ENCODE measurements around the gene RNF26.
"Not testable (repeated sequence)": the region's sequence is repeated elsewhere in the genome, so short reads cannot be mapped to it uniquely, and the experiment has no call there.

RNF26 gene

GRCh38 chr11:119371778-119372182 is 37.5 kb downstream of the RNF26 start:
- peak; percentile 63 for DNase-seq

- DNase-seq = no peak
Measured at GRCh38 chr11:119372260-119373058, 38.1 kb downstream of the RNF26 start.

GRCh38 chr11:119373059-119373920 is 39.0 kb downstream of the RNF26 start:
- DNase-seq = no peak

DNA sequence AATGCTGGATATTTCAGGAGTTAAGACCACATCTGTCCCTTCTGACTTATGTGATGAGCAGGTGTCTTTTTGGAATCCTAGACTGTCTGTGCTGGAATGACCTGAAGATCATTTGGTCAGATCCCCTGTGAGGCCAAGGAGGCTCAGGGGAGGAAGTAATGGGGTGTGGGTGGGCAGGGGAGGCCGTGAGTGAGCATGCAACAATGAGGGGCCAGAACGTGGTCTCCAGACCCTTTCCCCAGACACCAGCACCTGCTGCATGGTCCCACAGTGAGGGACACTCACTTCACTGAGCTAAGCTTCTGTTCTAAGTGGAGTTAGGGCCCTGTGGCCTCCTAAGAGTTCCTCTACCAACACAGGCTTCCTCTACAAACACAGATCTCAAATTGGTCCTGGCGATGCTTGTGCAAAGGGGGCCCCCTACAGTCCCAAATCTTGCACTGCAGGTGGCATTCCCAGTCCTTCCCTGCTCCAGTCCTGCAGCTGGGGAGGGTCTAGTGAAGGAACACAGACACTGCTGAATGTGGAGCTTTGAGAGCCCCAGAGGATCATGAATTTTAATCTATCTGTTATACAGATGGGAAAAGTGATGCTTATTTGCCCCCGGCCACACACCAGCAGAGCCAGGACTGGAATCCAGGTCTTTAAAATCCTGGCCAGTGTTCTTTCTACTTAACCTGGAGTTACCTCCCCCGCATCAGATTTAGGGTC is 39.7 kb downstream of the RNF26 start:
- DNase-seq = peak; percentile 94

GRCh38 chr11:119374632-119375336 is 40.5 kb downstream of the RNF26 start:
- DNase-seq = no peak

DNA sequence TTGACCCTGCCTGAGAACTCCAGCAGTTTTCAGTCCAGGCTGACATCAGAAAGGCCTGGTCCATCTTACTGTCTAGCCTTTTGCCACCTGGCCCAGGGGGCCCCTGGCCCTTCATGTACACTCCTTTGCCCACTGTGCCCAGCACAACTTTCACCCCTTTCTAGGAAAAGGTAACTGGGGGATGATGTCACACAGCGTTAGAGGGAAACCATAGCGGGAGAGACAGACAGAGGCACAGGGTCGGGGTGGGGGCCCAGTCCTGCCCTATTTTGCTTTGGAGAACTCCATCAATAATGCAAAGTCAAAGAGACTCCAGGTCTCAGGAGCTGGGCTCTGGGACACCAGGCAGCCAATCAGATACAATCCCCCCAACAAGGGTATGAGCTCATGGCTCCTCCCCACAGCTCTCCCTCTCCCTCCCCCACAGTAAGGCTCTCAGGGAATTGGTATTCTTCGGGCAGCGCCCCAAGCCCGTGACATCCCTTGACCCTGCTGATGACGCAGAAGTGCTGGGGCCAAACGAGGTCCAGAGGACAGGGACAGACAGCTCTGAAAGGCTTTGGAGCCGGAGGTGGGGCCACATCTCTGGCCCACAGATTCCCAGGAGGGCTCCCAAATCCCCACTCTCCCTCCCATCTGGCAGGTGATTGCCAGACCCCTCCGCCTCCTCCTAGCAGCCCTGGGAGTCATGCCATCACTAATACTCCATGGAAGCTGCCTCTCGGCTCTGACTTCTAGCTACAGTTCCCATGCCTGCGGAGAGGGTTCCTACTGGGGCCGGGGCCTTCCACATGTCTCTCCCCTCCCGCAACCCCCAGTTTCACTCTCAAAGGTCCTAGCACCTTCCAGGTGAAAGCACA is 41.2 kb downstream of the RNF26 start:
- DNase-seq = peak; percentile 46

DNA sequence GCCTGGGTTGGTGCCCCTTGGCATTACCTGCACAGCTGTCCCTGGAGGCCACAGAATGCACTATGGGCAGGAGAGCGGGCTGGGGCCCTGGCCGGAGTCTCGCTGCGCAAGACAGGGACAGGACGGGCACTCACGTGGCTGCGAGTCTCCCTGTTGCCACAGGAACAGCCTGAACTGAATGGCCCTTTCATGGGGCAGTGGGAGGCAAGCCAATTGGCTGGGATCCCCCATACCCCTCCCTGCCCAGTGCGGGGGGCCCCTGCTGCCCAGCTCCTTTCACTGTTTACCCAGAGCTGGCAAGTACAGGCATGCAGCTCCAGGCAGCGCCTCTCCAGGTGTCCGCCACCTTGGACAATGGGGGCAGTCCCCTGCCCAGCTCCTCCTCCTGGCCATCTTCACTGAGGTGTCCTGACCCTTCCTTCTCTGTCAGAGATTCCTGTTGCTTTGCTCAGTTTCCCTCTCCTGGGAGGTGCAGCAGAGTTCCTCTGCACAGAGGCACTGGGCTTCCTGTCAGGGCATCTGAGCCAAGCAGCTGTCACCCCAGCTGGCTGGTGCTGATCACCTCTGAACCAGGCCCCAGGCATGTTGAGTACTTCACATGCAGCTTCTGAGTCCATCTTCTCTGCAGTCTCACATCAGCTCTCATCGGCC is 42.0 kb downstream of the RNF26 start:
- peak; percentile 64 for DNase-seq

GRCh38 chr11:119377112-119377901 is 43.0 kb downstream of the RNF26 start:
- no peak for DNase-seq

- no peak for DNase-seq
Measured at GRCh38 chr11:119377961-119378667, 43.8 kb downstream of the RNF26 start.

DNA sequence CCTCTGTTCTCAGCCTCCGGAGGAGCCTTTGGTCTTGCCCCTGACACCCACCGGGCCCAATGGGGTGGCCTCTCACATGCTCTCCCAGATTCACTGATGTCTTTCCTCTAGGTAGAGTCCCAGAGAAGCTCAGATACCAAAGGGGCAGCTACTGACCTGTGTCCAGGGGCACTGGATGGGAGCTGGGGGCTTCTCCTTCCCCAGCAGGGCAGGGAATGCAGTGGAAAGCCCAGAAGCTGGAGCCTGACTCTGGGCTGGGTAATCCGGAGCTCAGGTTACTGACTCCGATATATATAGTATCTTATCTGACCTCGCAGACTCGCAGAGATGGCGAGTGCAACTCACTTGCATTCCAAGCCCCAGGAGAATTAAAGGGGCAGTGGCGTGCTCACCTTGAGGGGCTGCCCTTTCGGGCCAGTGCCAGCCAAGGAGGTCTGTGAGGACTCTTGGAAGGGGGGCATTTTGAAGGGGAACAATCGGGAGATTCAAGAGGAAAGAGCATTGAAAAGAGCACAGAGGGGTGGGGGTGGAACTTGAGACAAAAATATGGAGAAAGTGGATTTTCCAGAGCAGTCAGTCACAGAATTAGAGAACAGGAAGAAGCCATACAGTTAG is 44.6 kb downstream of the RNF26 start:
- no peak for DNase-seq

DNA sequence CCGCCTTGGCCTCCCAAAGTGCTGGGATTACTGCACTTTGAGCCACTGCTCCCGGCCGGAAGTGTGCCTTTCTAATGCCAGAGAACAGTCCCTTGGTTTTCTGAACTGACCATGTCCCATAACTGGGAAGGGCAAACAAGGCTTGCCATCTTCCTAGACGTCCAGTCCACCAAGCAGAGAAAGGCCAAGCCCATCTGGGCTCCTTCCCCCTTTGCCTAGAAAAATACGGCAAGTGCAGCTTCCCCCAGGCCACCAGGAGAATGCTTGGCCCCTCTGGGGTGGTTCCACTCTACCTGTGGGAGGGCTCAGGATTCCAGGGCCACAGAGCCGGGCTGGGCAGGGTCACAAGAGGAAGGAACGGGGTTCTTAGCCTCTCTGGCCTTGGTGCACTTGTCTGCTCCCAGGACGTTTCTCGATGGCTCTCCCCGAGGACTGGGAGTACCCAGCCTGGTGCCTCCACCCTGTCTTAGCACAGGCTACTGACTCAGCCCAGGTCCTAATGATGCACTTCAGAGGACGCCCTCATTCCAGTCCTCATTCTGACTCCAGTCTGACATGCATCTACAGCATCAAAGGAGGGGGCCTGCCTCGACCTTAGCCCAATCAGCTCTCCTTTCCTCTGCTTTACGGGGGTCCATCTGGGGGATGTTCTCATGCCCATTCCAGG is 46.0 kb downstream of the RNF26 start:
- DNase-seq = no peak

GRCh38 chr11:119380827-119381180 is 46.5 kb downstream of the RNF26 start:
- no peak for DNase-seq

DNA sequence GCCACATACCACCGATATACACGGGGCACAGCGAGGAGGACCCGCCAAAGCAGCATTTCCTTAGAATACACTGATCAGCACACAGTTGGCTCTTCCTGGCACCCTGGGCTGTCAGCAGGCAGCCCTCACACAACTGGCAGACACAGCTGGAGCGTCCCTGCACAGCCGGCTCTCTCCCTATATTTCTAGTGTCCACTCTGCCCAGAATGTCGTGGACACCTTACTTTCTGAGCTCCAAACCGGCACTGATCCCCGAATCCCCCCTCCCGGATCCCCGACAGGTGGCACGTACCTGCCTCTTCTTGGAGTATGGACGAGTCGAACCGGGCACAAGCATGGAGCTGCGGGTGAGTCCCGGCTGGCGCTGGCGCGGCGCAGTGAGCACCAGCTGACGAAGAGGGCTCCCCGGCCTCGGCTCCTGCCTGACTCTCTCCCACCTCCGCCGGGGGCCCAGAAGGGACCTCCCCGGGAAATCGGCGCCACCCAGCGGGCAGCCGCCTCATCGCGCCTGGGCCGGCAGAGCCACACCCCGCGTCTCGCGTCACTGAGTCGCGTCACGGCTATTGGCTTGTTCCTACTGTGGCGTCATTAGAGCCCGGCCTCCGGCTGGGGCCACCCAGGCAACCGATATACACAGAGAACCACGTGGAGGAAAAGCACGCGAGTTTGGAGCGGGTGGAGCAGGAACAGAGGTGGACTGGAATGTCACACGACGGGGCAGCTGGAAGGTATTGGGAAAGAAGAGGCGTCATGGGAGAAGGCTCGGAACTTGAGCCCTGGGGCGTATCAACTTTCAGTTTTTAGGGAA is 47.1 kb downstream of the RNF26 start, which contains the start of gene USP2:
Gene USP2 (minus strand): TSS at position 510 of the 808 bp plus-strand sequence. CDS start 8,210 bp downstream, outside the sequence.
- DNase-seq = peak; percentile 98

GRCh38 chr11:119382101-119382500 is 47.8 kb downstream of the RNF26 start:
- no peak for DNase-seq

DNA sequence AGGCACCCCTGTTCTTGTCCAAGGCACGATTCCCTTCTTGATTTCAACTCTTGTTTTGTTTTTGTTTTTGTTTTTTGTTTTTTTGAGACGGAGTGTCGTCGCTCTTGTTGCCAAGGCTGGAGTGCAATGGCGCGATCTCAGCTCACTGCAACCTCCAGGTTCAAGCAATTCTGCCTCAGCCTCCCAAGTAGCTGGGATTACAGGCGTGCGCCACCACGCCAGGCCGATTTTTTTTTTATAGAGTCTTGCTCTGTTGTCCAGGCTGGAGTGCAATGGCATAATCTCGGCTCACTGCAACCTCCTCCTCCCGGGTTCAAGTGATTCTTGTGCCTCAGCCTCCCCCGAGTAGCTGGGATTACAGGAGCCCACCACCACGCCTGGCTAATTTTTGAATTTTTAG is 48.2 kb downstream of the RNF26 start:
- DNase-seq = not testable (repeated sequence)

- no peak for DNase-seq
Measured at GRCh38 chr11:119384332-119384731, 50.0 kb downstream of the RNF26 start.

Measured in eye (tissue), 1 donor.